HepG2 (cell line): ENCODE data around the gene STX1B. TPM values are rescaled to one million over a fixed set of nuclear protein-coding genes. Genes with fewer than 3 reads are reported as not detected.

Experiments
- ATF1 ChIP-seq: IDR thresholded peaks from 2 replicates; pipeline ENCODE4 v1.6.1; 2016; ENCODE audit warnings: mild to moderate bottlenecking, control low read depth
- CCDC6 ChIP-seq: sonication (generic); formaldehyde crosslinking; IDR thresholded peaks from 2 replicates; pipeline ENCODE4 v1.8.1; 2022; ENCODE audit warnings: mild to moderate bottlenecking, missing genetic modification reagents, moderate library complexity
- CEBPG ChIP-seq: IDR thresholded peaks from 2 replicates; pipeline ENCODE4 v1.6.1; 2016
- FUBP1 ChIP-seq: sonication (generic); formaldehyde crosslinking; IDR thresholded peaks from 2 replicates; pipeline ENCODE4 v1.5.1; 2020; ENCODE audit warnings: missing genetic modification reagents, mild to moderate bottlenecking, borderline replicate concordance
- GPN1 ChIP-seq: sonication (generic); formaldehyde crosslinking; IDR thresholded peaks from 2 replicates; pipeline ENCODE4 v1.5.1; 2020; ENCODE audit warnings: missing genetic modification reagents, borderline replicate concordance
- HOXA7 ChIP-seq: sonication (generic); formaldehyde crosslinking; IDR thresholded peaks from 2 replicates; pipeline ENCODE4 v1.8.1; 2022; ENCODE audit warnings: mild to moderate bottlenecking, missing genetic modification reagents, moderate library complexity
- KAT7 ChIP-seq: IDR thresholded peaks from 2 replicates; pipeline ENCODE4 v1.6.1; 2018; ENCODE audit warnings: borderline replicate concordance, missing compliant biosample characterization
- MAZ ChIP-seq, 2 experiments: sonication (generic) in 1 of 2; formaldehyde crosslinking in 1 of 2; IDR thresholded peaks; 2 replicates each; pipeline versions ENCODE4 v1.5.0 to v1.6.1; 2012 to 2020; ENCODE audit warnings: low read depth in 2 of 2, mild to moderate bottlenecking in 2 of 2, borderline replicate concordance in 1 of 2, improper control_type of control experiment in 1 of 2, low read length in 1 of 2, missing genetic modification reagents in 1 of 2, moderate library complexity in 1 of 2
- RXRB ChIP-seq: IDR thresholded peaks from 2 replicates; pipeline ENCODE4 v1.6.1; 2016; ENCODE audit warnings: borderline replicate concordance, missing genetic modification reagents, missing compliant biosample characterization
- SOX13 ChIP-seq, 3 experiments: fragments of 450-650 bp in 1 of 3; sonication (generic) in 1 of 3; formaldehyde crosslinking in 1 of 3; IDR thresholded peaks in 2 of 3; conservative IDR thresholded peaks in 1 of 3; 2 replicates each; pipeline versions ENCODE4 v1.5.0 to v1.6.1; 2016 to 2020; ENCODE audit warnings: antibody characterized with exemption in 1 of 3, mild to moderate bottlenecking in 1 of 3, missing compliant biosample characterization in 1 of 3, missing genetic modification reagents in 1 of 3, moderate library complexity in 1 of 3
- ZNF138 ChIP-seq: sonication (generic); formaldehyde crosslinking; IDR thresholded peaks from 2 replicates; pipeline ENCODE4 v1.5.0; 2020; ENCODE audit warnings: mild to moderate bottlenecking, low read depth, missing genetic modification reagents
- ZNF264 ChIP-seq: sonication (generic); formaldehyde crosslinking; IDR thresholded peaks from 2 replicates; pipeline ENCODE4 v1.4.0; 2020; ENCODE audit warnings: missing genetic modification reagents
- ZNF296 ChIP-seq: sonication (generic); formaldehyde crosslinking; conservative IDR thresholded peaks from 2 replicates; pipeline ENCODE4 v1.5.0; 2020; ENCODE audit warnings: mild to moderate bottlenecking, missing genetic modification reagents
- ZNF605 ChIP-seq: sonication (generic); formaldehyde crosslinking; IDR thresholded peaks from 2 replicates; pipeline ENCODE4 v1.8.0; 2022; ENCODE audit warnings: mild to moderate bottlenecking, missing genetic modification reagents
- polyA plus RNA-seq, 8 experiments: library from polyadenylated mRNA; depleted of rRNA in 3 of 8; stranded (reverse) in 7 of 8; unstranded in 1 of 8; fragments of >200 nt; fragmentation: Illumina TruSeq in 4 of 8; extraction: Trizol in 4 of 8; gene quantifications; 2 replicates each; pipeline versions ENCODE4 v1.2.1 to v1.2.3, GENCODE V29; 2011 to 2016; ENCODE audit warnings: low read depth in 4 of 8, missing spikeins in 1 of 8, mixed read lengths in 1 of 8; ENCODE audit not compliant: insufficient read depth in 1 of 8
- total RNA-seq, 5 experiments: library from RNA; depleted of rRNA; stranded (reverse); fragments of >200 nt; fragmentation: Illumina TruSeq; extraction: Trizol; gene quantifications; 2 replicates each; pipeline ENCODE4 v1.2.3, GENCODE V29; 2016; ENCODE audit warnings: low read depth in 1 of 5
- TF ChIP-seq, protein P1 (sequence below): sonication (generic); formaldehyde crosslinking; IDR thresholded peaks from 2 replicates; pipeline ENCODE4 v1.8.0; 2022; ENCODE audit warnings: low read depth, missing genetic modification reagents
- TF ChIP-seq, protein P2 (sequence below), 2 experiments: fragments of 450-650 bp in 1 of 2; sonication (generic) in 1 of 2; formaldehyde crosslinking; IDR thresholded peaks; 2 replicates each; pipeline versions ENCODE4 v1.5.0 to v1.8.0; 2020 to 2022; ENCODE audit warnings: mild to moderate bottlenecking in 1 of 2, missing genetic modification reagents in 1 of 2
- TF ChIP-seq, protein P3 (sequence below): sonication (generic); formaldehyde crosslinking; IDR thresholded peaks from 2 replicates; pipeline ENCODE4 v1.5.1; 2020; ENCODE audit warnings: mild to moderate bottlenecking, moderate library complexity, missing genetic modification reagents
- TF ChIP-seq, protein P4 (sequence below): sonication (generic); formaldehyde crosslinking; IDR thresholded peaks from 2 replicates; pipeline ENCODE4 v1.5.1; 2020; ENCODE audit warnings: missing genetic modification reagents, mild to moderate bottlenecking, borderline replicate concordance

The STX1B gene
- total and polyA plus RNA-seq, 2 of the 13 experiments (the other 11 are each of a cell fraction or from before 2014, with no cell fraction given), result 2.1 to 3.0 TPM

DNA sequence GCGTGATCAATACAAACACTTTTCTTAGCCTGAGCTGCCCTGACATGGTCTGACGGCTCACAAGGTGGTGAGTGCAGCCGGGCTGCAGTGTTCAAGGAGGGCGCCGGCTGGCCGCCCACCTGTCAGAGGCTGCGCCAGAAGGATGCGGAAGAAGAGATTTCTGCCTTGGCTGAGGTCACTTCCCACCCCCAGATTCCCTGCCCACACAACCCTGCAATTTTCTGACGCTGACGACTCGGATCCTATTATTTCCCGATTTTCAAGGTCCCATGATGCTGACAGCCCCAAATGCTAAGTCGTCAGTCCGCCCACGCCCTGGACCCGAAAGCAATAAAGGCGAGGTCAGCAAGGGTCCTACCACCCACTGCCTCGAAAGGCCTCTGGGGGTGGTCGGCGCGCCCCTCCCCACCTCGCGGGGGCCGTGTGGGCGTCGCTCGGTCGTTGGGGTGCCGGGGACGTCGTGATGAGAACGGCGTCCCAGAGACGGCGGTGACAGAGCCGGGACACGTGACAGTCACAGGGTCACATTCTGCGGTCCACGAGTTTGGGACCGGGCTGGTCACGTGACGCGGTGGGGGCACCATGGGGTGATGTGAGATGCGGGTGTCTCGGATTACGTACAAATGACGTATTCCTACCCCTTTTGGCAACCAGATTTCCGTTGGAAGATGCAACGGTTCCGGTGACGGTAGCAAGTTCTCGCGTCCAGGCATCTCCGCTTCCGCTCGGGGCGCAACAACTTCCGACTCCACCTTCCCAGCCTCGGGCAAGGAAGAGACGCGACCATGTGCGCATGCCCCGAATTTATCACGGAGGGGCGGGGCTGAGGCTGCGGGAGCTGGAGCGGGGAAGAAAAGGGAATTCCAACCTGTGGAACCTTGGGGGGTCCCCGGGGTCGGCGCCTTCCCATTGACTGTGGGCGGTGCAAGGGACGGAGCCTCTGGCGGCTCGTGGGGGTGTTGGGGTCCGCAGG is 22.6 kb upstream of the STX1B start, which contains the start of gene STX4 (continued):
- peak; percentile 97 for TF ChIP-seq ATF1 (CRISPR knock-in tag)
- no peak; the same call in 1 of the 2 replicates for TF ChIP-seq CEBPG (CRISPR knock-in tag)
- TF ChIP-seq MAZ (IDR thresholded peaks at IDR 0.05; ENCODE audit: borderline replicate concordance, low read depth, low read length), result peak; percentile 42; the same call in 1 of the 2 replicates
- TF ChIP-seq MAZ (CRISPR knock-in tag; IDR thresholded peaks at IDR 0.05; ENCODE audit: low read depth), result peak; percentile 62; the same call in 1 of the 2 replicates
- TF ChIP-seq, protein P1, sequence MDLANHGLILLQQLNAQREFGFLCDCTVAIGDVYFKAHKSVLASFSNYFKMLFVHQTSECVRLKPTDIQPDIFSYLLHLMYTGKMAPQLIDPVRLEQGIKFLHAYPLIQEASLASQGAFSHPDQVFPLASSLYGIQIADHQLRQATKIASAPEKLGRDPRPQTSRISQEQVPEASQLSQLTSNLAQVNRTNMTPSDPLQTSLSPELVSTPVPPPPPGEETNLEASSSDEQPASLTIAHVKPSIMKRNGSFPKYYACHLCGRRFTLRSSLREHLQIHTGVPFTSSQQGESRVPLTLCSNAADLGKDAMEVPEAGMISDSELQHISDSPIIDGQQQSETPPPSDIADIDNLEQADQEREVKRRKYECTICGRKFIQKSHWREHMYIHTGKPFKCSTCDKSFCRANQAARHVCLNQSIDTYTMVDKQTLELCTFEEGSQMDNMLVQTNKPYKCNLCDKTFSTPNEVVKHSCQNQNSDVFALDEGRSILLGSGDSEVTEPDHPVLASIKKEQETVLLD (CRISPR knock-in tag), result peak; percentile 74
- no peak for TF ChIP-seq KAT7
- TF ChIP-seq HOXA7 (CRISPR knock-in tag), result 0 out of 2 replicates have a peak, but pooled peaks have one; percentile 45
- TF ChIP-seq RXRB (CRISPR knock-in tag), result peak; percentile 65; the same call in 1 of the 2 replicates
- peak; percentile 71 for TF ChIP-seq ZNF605 (CRISPR knock-in tag)
- 0 out of 2 replicates have a peak, but pooled peaks have one; percentile 20 for TF ChIP-seq FUBP1
- TF ChIP-seq, protein P2, sequence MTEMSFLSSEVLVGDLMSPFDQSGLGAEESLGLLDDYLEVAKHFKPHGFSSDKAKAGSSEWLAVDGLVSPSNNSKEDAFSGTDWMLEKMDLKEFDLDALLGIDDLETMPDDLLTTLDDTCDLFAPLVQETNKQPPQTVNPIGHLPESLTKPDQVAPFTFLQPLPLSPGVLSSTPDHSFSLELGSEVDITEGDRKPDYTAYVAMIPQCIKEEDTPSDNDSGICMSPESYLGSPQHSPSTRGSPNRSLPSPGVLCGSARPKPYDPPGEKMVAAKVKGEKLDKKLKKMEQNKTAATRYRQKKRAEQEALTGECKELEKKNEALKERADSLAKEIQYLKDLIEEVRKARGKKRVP (CRISPR knock-in tag; IDR thresholded peaks at IDR 0.05), result no peak; a peak in 2 of 4 replicates
- TF ChIP-seq, protein P3, sequence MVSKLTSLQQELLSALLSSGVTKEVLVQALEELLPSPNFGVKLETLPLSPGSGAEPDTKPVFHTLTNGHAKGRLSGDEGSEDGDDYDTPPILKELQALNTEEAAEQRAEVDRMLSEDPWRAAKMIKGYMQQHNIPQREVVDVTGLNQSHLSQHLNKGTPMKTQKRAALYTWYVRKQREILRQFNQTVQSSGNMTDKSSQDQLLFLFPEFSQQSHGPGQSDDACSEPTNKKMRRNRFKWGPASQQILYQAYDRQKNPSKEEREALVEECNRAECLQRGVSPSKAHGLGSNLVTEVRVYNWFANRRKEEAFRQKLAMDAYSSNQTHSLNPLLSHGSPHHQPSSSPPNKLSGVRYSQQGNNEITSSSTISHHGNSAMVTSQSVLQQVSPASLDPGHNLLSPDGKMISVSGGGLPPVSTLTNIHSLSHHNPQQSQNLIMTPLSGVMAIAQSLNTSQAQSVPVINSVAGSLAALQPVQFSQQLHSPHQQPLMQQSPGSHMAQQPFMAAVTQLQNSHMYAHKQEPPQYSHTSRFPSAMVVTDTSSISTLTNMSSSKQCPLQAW (CRISPR knock-in tag), result peak; percentile 93
- TF ChIP-seq ZNF264 (CRISPR knock-in tag), result peak; percentile 73
- TF ChIP-seq SOX13 (IDR thresholded peaks at IDR 0.05), result no peak
- TF ChIP-seq SOX13 (CRISPR knock-in tag; conservative IDR thresholded peaks at IDR 0.05 in 1 of 2, IDR thresholded peaks at IDR 0.05 in 1 of 2), result no peak
- TF ChIP-seq, protein P4, sequence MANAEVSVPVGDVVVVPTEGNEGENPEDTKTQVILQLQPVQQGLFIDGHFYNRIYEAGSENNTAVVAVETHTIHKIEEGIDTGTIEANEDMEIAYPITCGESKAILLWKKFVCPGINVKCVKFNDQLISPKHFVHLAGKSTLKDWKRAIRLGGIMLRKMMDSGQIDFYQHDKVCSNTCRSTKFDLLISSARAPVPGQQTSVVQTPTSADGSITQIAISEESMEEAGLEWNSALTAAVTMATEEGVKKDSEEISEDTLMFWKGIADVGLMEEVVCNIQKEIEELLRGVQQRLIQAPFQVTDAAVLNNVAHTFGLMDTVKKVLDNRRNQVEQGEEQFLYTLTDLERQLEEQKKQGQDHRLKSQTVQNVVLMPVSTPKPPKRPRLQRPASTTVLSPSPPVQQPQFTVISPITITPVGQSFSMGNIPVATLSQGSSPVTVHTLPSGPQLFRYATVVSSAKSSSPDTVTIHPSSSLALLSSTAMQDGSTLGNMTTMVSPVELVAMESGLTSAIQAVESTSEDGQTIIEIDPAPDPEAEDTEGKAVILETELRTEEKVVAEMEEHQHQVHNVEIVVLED (CRISPR knock-in tag), result peak; percentile 89
- TF ChIP-seq CCDC6 (CRISPR knock-in tag), result peak; percentile 51
- TF ChIP-seq ZNF138 (CRISPR knock-in tag), result no peak; the same call in 1 of the 2 replicates
- peak; percentile 44; the same call in 1 of the 2 replicates for TF ChIP-seq GPN1 (CRISPR knock-in tag)
- TF ChIP-seq ZNF296, result no peak
